OCI-LY1 (cell line): Measurements from ENCODE around the gene CD226.

Experiments used
- CTCF ChIP-seq: fragments of 200-600 bp; sonication (generic), shearing (Covaris generic); IDR thresholded peaks from 2 replicates; pipeline ENCODE4 v1.5.1; 2017; ENCODE audit warnings: mild to moderate bottlenecking, antibody characterized with exemption, low read length, moderate library complexity, mixed read lengths
- EZH2 ChIP-seq: fragments of 200-600 bp; sonication (generic), shearing (Covaris generic); IDR thresholded peaks from 2 replicates; pipeline ENCODE4 v1.8.0; 2017; ENCODE audit warnings: borderline replicate concordance, mixed run types, mild to moderate bottlenecking, antibody characterized with exemption, low read length, moderate library complexity, mixed read lengths

GRCh38 chr18:69996951-69997798 lies 49.5 kb upstream of the CD226 start:
- TF ChIP-seq CTCF: no peak
- no peak for TF ChIP-seq EZH2
